ENCODE measurements around the gene PRPF19. TPM values are rescaled to one million over a fixed set of nuclear protein-coding genes. Genes with fewer than 3 reads are reported as not detected.

Gene PRPF19
- total and polyA plus RNA-seq, 2 of the 8 experiments (the other 6 are each of a cell fraction or from before 2014, with no cell fraction given): 107 to 141 TPM

DNA sequence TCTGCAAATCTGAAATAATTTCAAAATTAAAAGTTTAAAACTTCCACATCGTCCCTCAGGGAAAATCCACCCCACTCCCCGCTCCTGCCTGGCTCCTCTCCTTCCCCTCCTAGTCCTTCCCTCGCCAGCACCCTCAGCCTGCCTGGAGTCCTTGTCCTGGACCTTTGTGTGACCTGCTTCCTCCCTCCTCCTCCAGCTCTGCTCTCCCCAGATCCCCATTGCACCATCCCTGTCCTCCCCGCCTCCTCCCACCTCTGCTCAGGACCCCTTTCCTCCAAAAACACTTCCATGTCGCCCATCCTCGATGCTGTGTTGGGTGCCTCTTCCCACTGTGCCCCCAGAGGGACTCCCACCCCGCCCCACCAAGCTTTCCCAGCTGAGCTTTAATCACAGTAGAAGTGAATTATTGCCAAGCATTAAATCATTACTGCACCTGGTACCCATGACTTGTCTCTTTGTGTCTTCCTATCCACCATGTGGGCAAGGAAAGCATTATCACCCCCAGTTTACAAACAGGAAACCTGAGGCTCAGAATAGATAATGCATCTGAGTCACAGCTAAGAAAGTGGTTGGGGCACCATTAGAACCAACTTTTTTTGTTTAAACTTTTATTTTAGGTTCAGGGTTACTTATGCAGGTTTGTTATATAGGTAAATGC lies 41.4 kb downstream of the PRPF19 start:
- no peaks in the 10 kb centered on the region for H3K23me2 ChIP-seq (ENCODE audit: low read depth, low read length)
- H3K14ac ChIP-seq (ENCODE audit: insufficient read length): no peak overlapping the region
- H2BK20ac ChIP-seq (ENCODE audit: low read length): no peak overlapping the region
- H2AFZ ChIP-seq (ENCODE audit: low read length): no peak overlapping the region
- H2BK15ac ChIP-seq (ENCODE audit: low read length): no peak overlapping the region
- no peaks in the 10 kb centered on the region for H3K9me3 ChIP-seq (ENCODE audit: insufficient read depth in 2 of 2, low read depth in 1 of 2, low read length in 1 of 2)
- no peak overlapping the region for H3K27ac ChIP-seq (ENCODE audit: low read depth, low read length)
- no peak overlapping the region for H3K56ac ChIP-seq (replicated peaks; ENCODE audit: insufficient read length, low read depth, low read length)
- H3K4ac ChIP-seq (replicated peaks; ENCODE audit: insufficient read length, low read depth, low read length): no peak overlapping the region
- H2AK5ac ChIP-seq (ENCODE audit: low read depth, low read length): no peak overlapping the region
- no peak overlapping the region for H2BK5ac ChIP-seq (ENCODE audit: low read depth, low read length)
- FAIRE-seq: no peak
- no peaks in the 10 kb centered on the region for H3K36me3 ChIP-seq (ENCODE audit: control insufficient read depth in 2 of 4, insufficient read depth in 4 of 4, low read length in 3 of 4)
- no peak overlapping the region for H3K4me3 ChIP-seq (ENCODE audit: extremely low read depth in 1 of 4, insufficient read depth in 2 of 4, low read depth in 3 of 4, low read length in 4 of 4)
- no peaks in the 10 kb centered on the region for H3K4me1 ChIP-seq (replicated peaks in 1 of 4; ENCODE audit: control insufficient read depth in 3 of 4, insufficient read depth in 4 of 4, low read length in 3 of 4)
- H4K91ac ChIP-seq (replicated peaks; ENCODE audit: insufficient read length, low read length): no peak overlapping the region
- H3K9ac ChIP-seq (replicated peaks in 1 of 4; ENCODE audit: extremely low read depth in 1 of 4, low read depth in 3 of 4, low read length in 3 of 4): no peak overlapping the region
- DNase-seq (ENCODE audit: low read depth in 1 of 2, low spot score in 2 of 2): no peak
- 90% methylated on average over 6 of the region's 7 CpGs; no CpG with 5 or more reads in 1 of the 2 experiments for WGBS, 2 experiments (ENCODE audit: extremely low coverage in 1 of 2, insufficient coverage in 1 of 2, insufficient read length in 1 of 2, insufficient replicate concordance in 2 of 2, low coverage in 1 of 2, low lambda C conversion rate in 2 of 2, missing lambda C conversion rate in 1 of 2)
- H3K79me2 ChIP-seq (ENCODE audit: control insufficient read depth in 1 of 2, insufficient read depth in 2 of 2, low read length in 2 of 2): no peaks in the 10 kb centered on the region
- H4K5ac ChIP-seq (ENCODE audit: insufficient read length, low read depth, low read length): no peak overlapping the region
- H2BK120ac ChIP-seq (replicated peaks; ENCODE audit: low read depth, low read length): no peak overlapping the region
- H2BK12ac ChIP-seq (ENCODE audit: low read depth, low read length): no peak overlapping the region
- H3K18ac ChIP-seq (ENCODE audit: extremely low read depth, low read length): no peak overlapping the region
- ChIA-PET CTCF (ENCODE audit: partially characterized antibody) (interaction anchor here (1.0 to 6.5 kb wide), 7 partner anchors 8 to 90 kb away, joined by 3 to 38 read pairs (median 4); no protein-coding TSS in a partner anchor), POLR2A (ENCODE audit: partially characterized antibody) (interaction anchor here (0.8 kb wide), 1 partner anchor 11 kb away, joined by 3 read pairs; no protein-coding TSS in a partner anchor)
- H4K20me1 ChIP-seq (replicated peaks in 1 of 2; ENCODE audit: control insufficient read depth in 1 of 2, insufficient read depth in 2 of 2, low read length in 2 of 2): no peaks in the 10 kb centered on the region
- H3K79me1 ChIP-seq (ENCODE audit: low read depth, low read length): no peaks in the 10 kb centered on the region
- no peaks in the 10 kb centered on the region for H3K27me3 ChIP-seq (replicated peaks in 1 of 4; ENCODE audit: control insufficient read depth in 3 of 4, extremely low read depth in 1 of 4, insufficient read depth in 3 of 4, low read length in 3 of 4)
- H4K8ac ChIP-seq (ENCODE audit: extremely low read depth, insufficient read depth, low read length): no peak overlapping the region
- no peak overlapping the region for H3K4me2 ChIP-seq (ENCODE audit: insufficient read depth in 1 of 2, low read depth in 2 of 2, low read length in 2 of 2)
- no peak overlapping the region for H3K23ac ChIP-seq (ENCODE audit: insufficient read length)
- TF ChIP-seq, protein P1, sequence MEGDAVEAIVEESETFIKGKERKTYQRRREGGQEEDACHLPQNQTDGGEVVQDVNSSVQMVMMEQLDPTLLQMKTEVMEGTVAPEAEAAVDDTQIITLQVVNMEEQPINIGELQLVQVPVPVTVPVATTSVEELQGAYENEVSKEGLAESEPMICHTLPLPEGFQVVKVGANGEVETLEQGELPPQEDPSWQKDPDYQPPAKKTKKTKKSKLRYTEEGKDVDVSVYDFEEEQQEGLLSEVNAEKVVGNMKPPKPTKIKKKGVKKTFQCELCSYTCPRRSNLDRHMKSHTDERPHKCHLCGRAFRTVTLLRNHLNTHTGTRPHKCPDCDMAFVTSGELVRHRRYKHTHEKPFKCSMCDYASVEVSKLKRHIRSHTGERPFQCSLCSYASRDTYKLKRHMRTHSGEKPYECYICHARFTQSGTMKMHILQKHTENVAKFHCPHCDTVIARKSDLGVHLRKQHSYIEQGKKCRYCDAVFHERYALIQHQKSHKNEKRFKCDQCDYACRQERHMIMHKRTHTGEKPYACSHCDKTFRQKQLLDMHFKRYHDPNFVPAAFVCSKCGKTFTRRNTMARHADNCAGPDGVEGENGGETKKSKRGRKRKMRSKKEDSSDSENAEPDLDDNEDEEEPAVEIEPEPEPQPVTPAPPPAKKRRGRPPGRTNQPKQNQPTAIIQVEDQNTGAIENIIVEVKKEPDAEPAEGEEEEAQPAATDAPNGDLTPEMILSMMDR (IDR thresholded peaks at IDR 0.05; ENCODE audit: control extremely low read depth in 1 of 3, insufficient read depth in 1 of 3, low read depth in 1 of 3, low read length in 3 of 3): no peak
- TF ChIP-seq SUZ12 (IDR thresholded peaks at IDR 0.05; ENCODE audit: low read length): no peak
- TF ChIP-seq CTBP2 (IDR thresholded peaks at IDR 0.05; ENCODE audit: borderline replicate concordance, insufficient read depth, insufficient read length, low read length): no peak
- no peak for TF ChIP-seq TBP (IDR thresholded peaks at IDR 0.05; ENCODE audit: low read depth, low read length)
- TF ChIP-seq POU5F1 (IDR thresholded peaks at IDR 0.05; ENCODE audit: low read depth, low read length): no peak
- TF ChIP-seq PHF8 (conservative IDR thresholded peaks at IDR 0.05; ENCODE audit: low read depth, low read length): no peak
- no peak for TF ChIP-seq SP2 (IDR thresholded peaks at IDR 0.05; ENCODE audit: low read length)
- no peak for TF ChIP-seq RAD21 (IDR thresholded peaks at IDR 0.05 in 1 of 2, conservative IDR thresholded peaks at IDR 0.05 in 1 of 2; ENCODE audit: low read depth in 2 of 2, low read length in 2 of 2)
- no peak for TF ChIP-seq CBX8 (IDR thresholded peaks at IDR 0.05; ENCODE audit: borderline replicate concordance, low read depth, low read length)
- TF ChIP-seq SIX5 (IDR thresholded peaks at IDR 0.05; ENCODE audit: low read depth, low read length): no peak
